Measurements from ENCODE around the gene P2RY12.

P2RY12 gene

GRCh38 chr3:151407928-151408327 lies 23.4 kb upstream of the P2RY12 start (continued):
- no peak for TF ChIP-seq ZBTB11 (tag by site-specific recombination; conservative IDR thresholded peaks at IDR 0.05; ENCODE audit: low read depth)
- TF ChIP-seq ZNF768 (tag by site-specific recombination; IDR thresholded peaks at IDR 0.05), result no peak
- no peak for TF ChIP-seq ZBTB7A (tag by site-specific recombination; IDR thresholded peaks at IDR 0.05; ENCODE audit: low read depth)
- no peak for TF ChIP-seq ZNF221 (tag by site-specific recombination; IDR thresholded peaks at IDR 0.05; ENCODE audit: borderline replicate concordance)
- TF ChIP-seq WT1 (tag by site-specific recombination; IDR thresholded peaks at IDR 0.05), result no peak
- TF ChIP-seq, protein P1, sequence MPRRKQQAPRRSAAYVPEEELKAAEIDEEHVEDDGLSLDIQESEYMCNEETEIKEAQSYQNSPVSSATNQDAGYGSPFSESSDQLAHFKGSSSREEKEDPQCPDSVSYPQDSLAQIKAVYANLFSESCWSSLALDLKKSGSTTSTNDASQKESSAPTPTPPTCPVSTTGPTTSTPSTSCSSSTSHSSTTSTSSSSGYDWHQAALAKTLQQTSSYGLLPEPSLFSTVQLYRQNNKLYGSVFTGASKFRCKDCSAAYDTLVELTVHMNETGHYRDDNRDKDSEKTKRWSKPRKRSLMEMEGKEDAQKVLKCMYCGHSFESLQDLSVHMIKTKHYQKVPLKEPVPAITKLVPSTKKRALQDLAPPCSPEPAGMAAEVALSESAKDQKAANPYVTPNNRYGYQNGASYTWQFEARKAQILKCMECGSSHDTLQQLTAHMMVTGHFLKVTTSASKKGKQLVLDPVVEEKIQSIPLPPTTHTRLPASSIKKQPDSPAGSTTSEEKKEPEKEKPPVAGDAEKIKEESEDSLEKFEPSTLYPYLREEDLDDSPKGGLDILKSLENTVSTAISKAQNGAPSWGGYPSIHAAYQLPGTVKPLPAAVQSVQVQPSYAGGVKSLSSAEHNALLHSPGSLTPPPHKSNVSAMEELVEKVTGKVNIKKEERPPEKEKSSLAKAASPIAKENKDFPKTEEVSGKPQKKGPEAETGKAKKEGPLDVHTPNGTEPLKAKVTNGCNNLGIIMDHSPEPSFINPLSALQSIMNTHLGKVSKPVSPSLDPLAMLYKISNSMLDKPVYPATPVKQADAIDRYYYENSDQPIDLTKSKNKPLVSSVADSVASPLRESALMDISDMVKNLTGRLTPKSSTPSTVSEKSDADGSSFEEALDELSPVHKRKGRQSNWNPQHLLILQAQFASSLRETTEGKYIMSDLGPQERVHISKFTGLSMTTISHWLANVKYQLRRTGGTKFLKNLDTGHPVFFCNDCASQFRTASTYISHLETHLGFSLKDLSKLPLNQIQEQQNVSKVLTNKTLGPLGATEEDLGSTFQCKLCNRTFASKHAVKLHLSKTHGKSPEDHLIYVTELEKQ (tag by site-specific recombination; IDR thresholded peaks at IDR 0.05; ENCODE audit: borderline replicate concordance), result no peak
- TF ChIP-seq ZFP37 (tag by site-specific recombination; IDR thresholded peaks at IDR 0.05), result no peak
- TF ChIP-seq ZNF701 (tag by site-specific recombination; IDR thresholded peaks at IDR 0.05), result no peak
- no peak for TF ChIP-seq FEZF1 (tag by site-specific recombination; IDR thresholded peaks at IDR 0.05)

- Histone ChIP-seq H3K9me3 (ENCODE audit: control insufficient read depth, insufficient read depth, low read depth, low read length) (no peaks in the 10 kb centered on the region), H3K4me1 (ENCODE audit: control insufficient read depth, insufficient read depth, low read length) (no peaks in the 10 kb centered on the region), H3K27ac (ENCODE audit: extremely low read depth, low read depth, low read length) (no peak overlapping the region), H3K36me3 (ENCODE audit: control insufficient read depth in 2 of 2, insufficient read depth in 1 of 2, low read length in 2 of 2) (no peaks in the 10 kb centered on the region), H3K4me3 (ENCODE audit: low read depth, low read length) (no peak overlapping the region)
- CTCF ChIA-PET, result interaction anchor here (0.7 kb wide), 1 partner anchor 51 kb away, joined by 4 read pairs; no protein-coding TSS in a partner anchor
- no peak for TF ChIP-seq ZNF776 (tag by site-specific recombination; IDR thresholded peaks at IDR 0.05; ENCODE audit: borderline replicate concordance)
- 0 out of 2 replicates have a peak, but pooled peaks have one; percentile 9 for TF ChIP-seq PRDM10 (tag by site-specific recombination; IDR thresholded peaks at IDR 0.05)
- peak; percentile 18; the same call in 1 of the 2 replicates for TF ChIP-seq PRDM6 (tag by site-specific recombination; IDR thresholded peaks at IDR 0.05)
- TF ChIP-seq ZNF521 (tag by site-specific recombination; IDR thresholded peaks at IDR 0.05), result no peak
- POLR2A ChIA-PET, result no interaction called here
These were observed 19.8 kb upstream of the P2RY12 start for GRCh38 chr3:151404316-151404715.

All from HEK293 (cell line).